NCI-H345 treated with DMSO at 0.1 percent for 48 hours (cell line): Measurements from ENCODE around the gene NNMT.
"Not testable (repeated sequence)": the region's sequence is repeated elsewhere in the genome, so short reads cannot be mapped to it uniquely, and the experiment has no call there.

ENCODE experiments used
- DNase-seq: peaks from one replicate; lab custom pipeline; 2025; ENCODE audit not compliant: unreplicated experiment; lab: John Stamatoyannopoulos, UW

Gene NNMT

GRCh38 chr11:114304969-114305368 is 8.8 kb downstream of the NNMT start:
- DNase-seq = no peak

- no peak for DNase-seq
Observed at GRCh38 chr11:114307524-114308203, 11.5 kb downstream of the NNMT start.

- no peak for DNase-seq
Observed at GRCh38 chr11:114308689-114309089, 12.5 kb downstream of the NNMT start.

GRCh38 chr11:114309517-114309916 is 13.3 kb downstream of the NNMT start:
- DNase-seq = no peak

GRCh38 chr11:114310095-114310494 is 13.9 kb downstream of the NNMT start:
- DNase-seq = no peak

- no peak for DNase-seq
Observed at GRCh38 chr11:114311946-114312345, 15.7 kb downstream of the NNMT start.

- DNase-seq = no peak
Observed at GRCh38 chr11:114314096-114314495, 17.9 kb downstream of the NNMT start.

GRCh38 chr11:114315749-114316368 is 19.7 kb downstream of the NNMT start:
- peak; percentile 26 for DNase-seq

GRCh38 chr11:114316980-114317786 is 21.0 kb downstream of the NNMT start:
- DNase-seq = no peak

GRCh38 chr11:114317787-114318137 is 21.6 kb downstream of the NNMT start:
- peak; percentile 25 for DNase-seq

- peak; percentile 87 for DNase-seq
Observed at GRCh38 chr11:114318361-114318760, 22.2 kb downstream of the NNMT start.

GRCh38 chr11:114319716-114320328 is 23.6 kb downstream of the NNMT start:
- DNase-seq = no peak

GRCh38 chr11:114321621-114322257 is 25.5 kb downstream of the NNMT start:
- DNase-seq = no peak

GRCh38 chr11:114322934-114323333 is 26.7 kb downstream of the NNMT start:
- no peak for DNase-seq

- no peak for DNase-seq
Observed at GRCh38 chr11:114326151-114326550, 30.0 kb downstream of the NNMT start.

- DNase-seq = no peak
Observed at GRCh38 chr11:114326776-114327175, 30.6 kb downstream of the NNMT start.

- DNase-seq = no peak
Observed at GRCh38 chr11:114330373-114330772, 34.2 kb downstream of the NNMT start.

- DNase-seq = peak; percentile 81
Observed at GRCh38 chr11:114340311-114341131, 44.3 kb downstream of the NNMT start.

- DNase-seq = not testable (repeated sequence)
Observed at GRCh38 chr11:114341667-114342066, 45.5 kb downstream of the NNMT start.

GRCh38 chr11:114342476-114342875 is 46.3 kb downstream of the NNMT start:
- DNase-seq = no peak
